ENCODE measurements around the gene HOXB9.

The HOXB9 gene

DNA sequence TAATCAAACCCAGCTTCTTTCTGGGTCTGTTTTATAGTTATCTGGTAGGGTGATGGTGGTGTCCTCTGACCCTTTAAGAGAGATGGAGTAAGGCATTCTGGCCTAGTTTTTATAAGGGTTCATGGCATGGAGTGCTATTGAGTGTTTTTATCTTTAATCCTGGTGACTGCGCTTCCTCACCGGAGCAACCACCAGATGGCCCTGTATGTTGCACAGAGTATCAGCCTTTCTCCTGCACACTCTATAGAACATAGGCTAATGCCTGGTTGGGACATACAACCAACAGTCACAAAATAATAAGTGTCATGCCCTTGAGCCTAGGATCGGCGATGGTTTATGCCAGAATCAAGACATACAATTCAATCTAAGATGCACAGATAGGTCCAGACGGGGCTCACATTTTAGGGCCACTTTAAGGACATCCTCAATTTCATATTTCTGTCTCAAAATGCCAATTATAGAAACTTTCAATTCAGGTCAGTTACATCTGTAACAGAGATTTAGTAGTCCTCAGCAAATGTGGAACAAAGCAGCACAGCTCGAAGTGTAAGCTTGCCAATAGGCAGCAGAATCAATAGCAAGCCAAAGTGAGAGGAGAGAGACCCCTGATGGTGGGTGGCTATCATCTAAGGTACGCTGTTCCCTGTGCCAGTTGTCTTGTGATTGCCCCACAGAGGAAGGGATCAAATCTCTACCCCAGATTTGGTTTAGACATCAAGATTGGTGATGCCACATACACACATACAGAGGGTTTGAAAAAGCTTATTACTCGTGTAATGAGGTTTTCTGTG, 37.2 kb upstream of the HOXB9 start:
- TF ChIP-seq, protein P1, sequence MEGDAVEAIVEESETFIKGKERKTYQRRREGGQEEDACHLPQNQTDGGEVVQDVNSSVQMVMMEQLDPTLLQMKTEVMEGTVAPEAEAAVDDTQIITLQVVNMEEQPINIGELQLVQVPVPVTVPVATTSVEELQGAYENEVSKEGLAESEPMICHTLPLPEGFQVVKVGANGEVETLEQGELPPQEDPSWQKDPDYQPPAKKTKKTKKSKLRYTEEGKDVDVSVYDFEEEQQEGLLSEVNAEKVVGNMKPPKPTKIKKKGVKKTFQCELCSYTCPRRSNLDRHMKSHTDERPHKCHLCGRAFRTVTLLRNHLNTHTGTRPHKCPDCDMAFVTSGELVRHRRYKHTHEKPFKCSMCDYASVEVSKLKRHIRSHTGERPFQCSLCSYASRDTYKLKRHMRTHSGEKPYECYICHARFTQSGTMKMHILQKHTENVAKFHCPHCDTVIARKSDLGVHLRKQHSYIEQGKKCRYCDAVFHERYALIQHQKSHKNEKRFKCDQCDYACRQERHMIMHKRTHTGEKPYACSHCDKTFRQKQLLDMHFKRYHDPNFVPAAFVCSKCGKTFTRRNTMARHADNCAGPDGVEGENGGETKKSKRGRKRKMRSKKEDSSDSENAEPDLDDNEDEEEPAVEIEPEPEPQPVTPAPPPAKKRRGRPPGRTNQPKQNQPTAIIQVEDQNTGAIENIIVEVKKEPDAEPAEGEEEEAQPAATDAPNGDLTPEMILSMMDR (IDR thresholded peaks at IDR 0.05; ENCODE audit: low read length): no peak
- TF ChIP-seq EZH2 (optimal IDR thresholded peaks at IDR 0.05; ENCODE audit: low read depth, low read length) (no peak), EZH2phosphoT487 (IDR thresholded peaks at IDR 0.05; ENCODE audit: low read length) (no peak)
- H3K79me2 ChIP-seq (ENCODE audit: low read length): no peaks in the 10 kb centered on the region

DNA sequence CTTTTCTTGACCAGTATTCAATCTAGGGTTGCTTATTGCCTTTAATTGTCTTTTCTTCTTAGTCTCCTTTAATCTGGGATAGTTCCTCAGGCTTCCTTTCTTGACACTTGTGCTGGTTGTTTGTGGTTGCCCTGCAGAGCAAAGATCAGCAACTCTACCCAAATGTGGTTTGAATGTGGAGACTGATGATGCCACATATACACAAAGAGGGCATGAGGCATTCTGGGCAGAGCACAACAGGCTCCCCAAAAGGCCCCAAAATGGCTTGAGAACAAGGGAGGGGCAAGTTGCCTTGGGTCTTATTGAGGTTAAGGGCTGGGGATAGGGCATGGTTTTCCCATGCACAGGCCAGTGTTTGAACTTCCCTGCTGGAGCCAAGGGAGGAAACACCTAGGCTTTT, 29.8 kb upstream of the HOXB9 start:
- no peak for DNase-seq
- Histone ChIP-seq H3K4me2 (ENCODE audit: low read depth, low read length) (no peak overlapping the region), H3K4me1 (ENCODE audit: low read length) (peaks cover 7% of the 10 kb centered on the region; the same call in 1 of the 2 replicates), H3K9me3 (replicated peaks; ENCODE audit: insufficient read depth, low read length) (no peaks in the 10 kb centered on the region), H3K4me3 (ENCODE audit: low read length) (no peak overlapping the region), H4K20me1 (ENCODE audit: insufficient read depth, low read length) (no peaks in the 10 kb centered on the region), H2AFZ (ENCODE audit: low read length) (no peak overlapping the region), H3K9ac (ENCODE audit: low read length) (no peak overlapping the region), H3K27me3 (replicated peaks; ENCODE audit: insufficient read depth, low read length) (no peaks in the 10 kb centered on the region), H3K79me2 (ENCODE audit: low read length) (no peaks in the 10 kb centered on the region), H3K9me2 (replicated peaks; ENCODE audit: insufficient read depth, low read length) (no peaks in the 10 kb centered on the region), H3K36me3 (replicated peaks; ENCODE audit: insufficient read depth, low read length) (no peaks in the 10 kb centered on the region), H3K27ac (ENCODE audit: low read length) (no peak overlapping the region), H3F3A (ENCODE audit: insufficient read depth, low read length) (no peaks in the 10 kb centered on the region)
- TF ChIP-seq EZH2 (optimal IDR thresholded peaks at IDR 0.05; ENCODE audit: low read depth, low read length) (no peak), EZH2phosphoT487 (IDR thresholded peaks at IDR 0.05; ENCODE audit: low read length) (no peak)
- TF ChIP-seq, protein P1 (IDR thresholded peaks at IDR 0.05; ENCODE audit: low read length): no peak

More for the DNA sequence above, 37.2 kb upstream of the HOXB9 start:
- Histone ChIP-seq H3K4me1 (ENCODE audit: low read length) (no peaks in the 10 kb centered on the region), H3K4me2 (ENCODE audit: low read depth, low read length) (no peak overlapping the region), H2AFZ (ENCODE audit: low read length) (no peak overlapping the region), H3K36me3 (replicated peaks; ENCODE audit: insufficient read depth, low read length) (no peaks in the 10 kb centered on the region), H3K9me2 (replicated peaks; ENCODE audit: insufficient read depth, low read length) (no peaks in the 10 kb centered on the region), H3K4me3 (ENCODE audit: low read length) (no peak overlapping the region), H3K27ac (ENCODE audit: low read length) (no peak overlapping the region), H4K20me1 (ENCODE audit: insufficient read depth, low read length) (no peaks in the 10 kb centered on the region), H3K9ac (ENCODE audit: low read length) (no peak overlapping the region), H3K27me3 (replicated peaks; ENCODE audit: insufficient read depth, low read length) (no peaks in the 10 kb centered on the region), H3F3A (ENCODE audit: insufficient read depth, low read length) (no peaks in the 10 kb centered on the region), H3K9me3 (replicated peaks; ENCODE audit: insufficient read depth, low read length) (no peaks in the 10 kb centered on the region)
- no peak for DNase-seq

DNA sequence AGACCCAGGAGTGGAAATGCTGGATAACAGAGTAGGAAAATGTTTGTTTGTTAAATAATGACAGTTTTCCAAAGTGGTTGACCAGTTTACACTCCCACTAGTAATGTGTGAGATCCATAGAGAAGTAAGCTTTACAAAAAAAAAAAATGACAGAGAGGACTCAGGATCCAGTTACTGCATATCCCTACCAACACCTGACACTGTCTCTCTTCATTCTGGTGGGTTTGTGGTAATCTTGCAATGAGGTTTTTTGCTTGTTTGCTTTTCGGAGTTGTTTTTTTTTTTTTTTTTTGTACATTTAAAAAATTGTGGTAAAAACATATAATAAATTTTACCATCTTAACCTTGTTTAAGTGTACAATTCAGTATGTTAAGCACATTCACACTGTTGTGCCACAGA, 23.6 kb upstream of the HOXB9 start:
- Histone ChIP-seq H3K36me3 (replicated peaks; ENCODE audit: insufficient read depth, low read length) (no peaks in the 10 kb centered on the region), H3K4me3 (ENCODE audit: low read length) (no peak overlapping the region)

More for the DNA sequence above, 23.6 kb upstream of the HOXB9 start:
- Histone ChIP-seq H2AFZ (ENCODE audit: low read length) (no peak overlapping the region), H3K4me2 (ENCODE audit: low read depth, low read length) (no peak overlapping the region), H3K79me2 (ENCODE audit: low read length) (no peaks in the 10 kb centered on the region), H3K9me3 (replicated peaks; ENCODE audit: insufficient read depth, low read length) (no peaks in the 10 kb centered on the region), H3K27me3 (replicated peaks; ENCODE audit: insufficient read depth, low read length) (no peaks in the 10 kb centered on the region), H3K4me1 (ENCODE audit: low read length) (peaks cover 7% of the 10 kb centered on the region; the same call in 1 of the 2 replicates), H3F3A (ENCODE audit: insufficient read depth, low read length) (0 out of 2 replicates have a peak, but pooled peaks cover 3% of the 10 kb centered on the region), H3K9me2 (replicated peaks; ENCODE audit: insufficient read depth, low read length) (no peaks in the 10 kb centered on the region), H3K9ac (ENCODE audit: low read length) (no peak overlapping the region), H4K20me1 (ENCODE audit: insufficient read depth, low read length) (no peaks in the 10 kb centered on the region), H3K27ac (ENCODE audit: low read length) (no peak overlapping the region)
- no peak for TF ChIP-seq EZH2phosphoT487 (IDR thresholded peaks at IDR 0.05; ENCODE audit: low read length)
- TF ChIP-seq, protein P1 (IDR thresholded peaks at IDR 0.05; ENCODE audit: low read length): no peak
- no peak for TF ChIP-seq EZH2 (optimal IDR thresholded peaks at IDR 0.05; ENCODE audit: low read depth, low read length)
- DNase-seq: no peak

Measured in MM.1S (cell line).